SU-DHL-6 (cell line): ENCODE measurements around the gene GDF10.

ENCODE experiments used
- CTCF ChIP-seq: fragments of 200-600 bp; sonication (generic); IDR thresholded peaks from one replicate; pipeline ENCODE4 v1.5.1; 2017; ENCODE audit warnings: antibody characterized with exemption, mild to moderate bottlenecking, low read length, moderate library complexity; ENCODE audit not compliant: insufficient read depth, poor library complexity, severe bottlenecking
- EZH2phosphoT487 ChIP-seq: fragments of 200-600 bp; sonication (generic), shearing (Covaris generic); conservative IDR thresholded peaks from 2 replicates; pipeline ENCODE4 v1.6.1; 2018; ENCODE audit warnings: mild to moderate bottlenecking, antibody characterized with exemption, low read length, moderate library complexity, mixed read lengths

GRCh38 chr10:47357131-47357582 lies 57.2 kb downstream of the GDF10 start:
- TF ChIP-seq CTCF (no peak), EZH2phosphoT487 (no peak)
